ENCODE measurements around the gene RCAN1.

Gene RCAN1

DNA sequence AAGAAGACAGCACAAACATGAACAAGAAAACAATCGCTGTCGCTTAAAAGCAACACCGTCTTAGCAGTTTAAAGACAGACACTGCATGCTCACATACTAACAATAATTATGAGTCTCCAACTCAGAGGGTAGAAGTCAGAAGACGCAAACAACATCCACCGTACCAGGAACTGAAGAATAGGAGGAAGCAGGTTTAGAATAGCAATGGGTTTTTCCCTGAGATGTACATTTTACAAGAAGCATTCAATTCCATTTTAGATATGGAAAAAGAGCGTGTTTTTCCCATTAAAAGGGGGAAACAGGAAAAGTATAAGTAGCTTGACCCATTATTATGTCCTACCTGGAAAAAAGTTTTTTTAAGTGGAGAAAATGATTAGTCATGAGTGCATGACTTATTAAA, 68.4 kb downstream of the RCAN1 start:
- no peak overlapping the region for H3K4me3 ChIP-seq (ENCODE audit: low read length)
- peaks cover 9% of the 10 kb centered on the region for H3K4me1 ChIP-seq (ENCODE audit: control insufficient read depth, low read depth, low read length)
- H3K9ac ChIP-seq (ENCODE audit: low read length): no peak overlapping the region
- H3K36me3 ChIP-seq (ENCODE audit: control insufficient read depth, low read depth, low read length): no peaks in the 10 kb centered on the region
- H3K9me3 ChIP-seq (ENCODE audit: control insufficient read depth, low read depth, low read length): no peaks in the 10 kb centered on the region
- H3K27me3 ChIP-seq (ENCODE audit: control insufficient read depth, insufficient read depth, low read length): no peaks in the 10 kb centered on the region
- no peak overlapping the region for H3K27ac ChIP-seq (ENCODE audit: low read length)

DNA sequence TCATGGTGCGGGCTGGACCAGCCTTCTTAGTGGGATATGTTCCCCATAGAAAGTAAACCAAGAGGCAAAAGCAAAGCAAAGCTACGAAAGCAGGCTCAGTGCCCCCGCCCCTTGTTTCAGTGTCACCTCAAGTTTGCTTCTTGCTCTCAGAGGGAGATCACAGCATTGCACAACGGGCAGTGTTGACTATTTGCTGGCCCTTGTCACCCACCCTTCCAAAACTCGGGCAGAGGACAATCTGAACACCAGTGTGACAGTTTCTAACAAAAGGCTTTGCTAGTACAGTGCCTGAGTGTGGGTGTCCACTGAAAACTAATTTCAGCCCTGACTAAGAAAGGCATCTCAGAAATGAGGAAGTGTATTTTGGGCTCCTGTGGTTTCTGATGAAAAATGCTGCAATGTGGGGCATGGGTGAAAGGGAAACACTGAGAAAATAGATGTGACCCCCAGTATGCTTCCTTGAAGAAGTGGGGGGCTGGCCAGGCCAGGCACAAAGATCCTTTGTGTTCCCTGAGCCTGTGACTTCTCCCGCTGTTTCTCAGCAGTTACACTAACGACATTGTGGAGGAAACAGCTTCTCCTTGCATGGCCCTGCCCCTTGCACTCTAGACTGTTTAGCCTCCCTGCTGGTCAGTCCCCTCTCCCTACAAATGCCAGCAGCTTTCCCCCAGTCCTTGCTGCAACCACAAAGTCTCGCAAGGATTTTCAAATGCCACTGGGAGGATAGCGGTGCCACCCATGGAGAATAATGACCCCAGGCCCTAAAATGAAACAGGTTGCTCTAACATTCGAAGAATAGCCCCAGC, 69.6 kb downstream of the RCAN1 start:
- Histone ChIP-seq H3K27ac (ENCODE audit: low read length) (no peak overlapping the region), H3K27me3 (ENCODE audit: control insufficient read depth, insufficient read depth, low read length) (no peaks in the 10 kb centered on the region), H3K9me3 (ENCODE audit: control insufficient read depth, low read depth, low read length) (no peaks in the 10 kb centered on the region), H3K36me3 (ENCODE audit: control insufficient read depth, low read depth, low read length) (no peaks in the 10 kb centered on the region), H3K9ac (ENCODE audit: low read length) (no peak overlapping the region), H3K4me3 (ENCODE audit: low read length) (no peak overlapping the region), H3K4me1 (ENCODE audit: control insufficient read depth, low read depth, low read length) (peaks cover 9% of the 10 kb centered on the region)

DNA sequence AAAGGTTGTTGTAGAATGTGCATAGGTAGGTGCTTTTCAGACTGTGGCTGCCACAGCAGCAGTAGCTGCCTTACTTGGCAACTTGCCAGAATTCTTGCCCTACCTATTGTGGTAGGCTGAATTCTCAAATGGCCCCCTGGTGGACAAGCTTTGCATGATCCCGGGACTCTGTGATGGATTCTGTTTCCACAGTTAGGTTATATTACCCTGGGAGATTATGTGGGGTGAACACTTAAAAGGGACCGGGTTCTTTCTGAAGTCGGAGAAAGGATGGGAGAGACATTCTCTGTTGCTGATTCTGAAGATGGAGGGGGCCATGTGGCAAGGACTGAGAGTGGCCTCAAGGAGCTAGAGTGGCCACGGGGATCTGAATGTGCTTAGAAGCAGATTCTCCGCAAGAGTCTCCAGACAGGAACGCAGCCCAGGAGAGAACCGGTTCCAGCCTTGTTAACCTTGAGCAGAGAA, 70.8 kb downstream of the RCAN1 start:
- H3K36me3 ChIP-seq (ENCODE audit: control insufficient read depth, low read depth, low read length): no peaks in the 10 kb centered on the region
- no peaks in the 10 kb centered on the region for H3K27me3 ChIP-seq (ENCODE audit: control insufficient read depth, insufficient read depth, low read length)
- H3K9me3 ChIP-seq (ENCODE audit: control insufficient read depth, low read depth, low read length): no peaks in the 10 kb centered on the region
- peaks cover 9% of the 10 kb centered on the region for H3K4me1 ChIP-seq (ENCODE audit: control insufficient read depth, low read depth, low read length)
- no peak overlapping the region for H3K4me3 ChIP-seq (ENCODE audit: low read length)
- no peak overlapping the region for H3K27ac ChIP-seq (ENCODE audit: low read length)
- H3K9ac ChIP-seq (ENCODE audit: low read length): no peak overlapping the region

DNA sequence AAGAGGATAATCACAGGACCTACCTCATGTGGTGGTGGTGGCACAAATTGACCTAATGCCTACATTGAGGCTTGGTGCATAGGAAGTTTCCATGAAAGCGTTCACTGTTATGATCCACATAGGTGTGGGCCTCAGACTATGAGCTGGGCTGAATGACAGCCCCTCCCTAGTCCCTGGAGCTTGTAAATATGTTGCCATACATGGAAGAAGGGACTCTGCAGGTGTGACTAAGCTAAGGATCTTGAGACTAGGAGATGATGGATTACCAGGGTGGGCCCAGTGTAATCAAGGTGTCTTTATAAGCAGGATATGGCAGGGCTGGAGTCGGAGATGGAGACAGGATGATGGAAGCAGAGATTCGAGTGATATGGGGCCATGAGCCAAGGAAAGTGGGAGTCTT, 71.9 kb downstream of the RCAN1 start:
- Histone ChIP-seq H3K27ac (ENCODE audit: low read length) (no peak overlapping the region), H3K9me3 (ENCODE audit: control insufficient read depth, low read depth, low read length) (no peaks in the 10 kb centered on the region), H3K4me1 (ENCODE audit: control insufficient read depth, low read depth, low read length) (peaks cover 9% of the 10 kb centered on the region), H3K4me3 (ENCODE audit: low read length) (no peak overlapping the region), H3K36me3 (ENCODE audit: control insufficient read depth, low read depth, low read length) (no peaks in the 10 kb centered on the region), H3K27me3 (ENCODE audit: control insufficient read depth, insufficient read depth, low read length) (no peaks in the 10 kb centered on the region), H3K9ac (ENCODE audit: low read length) (no peak overlapping the region)

DNA sequence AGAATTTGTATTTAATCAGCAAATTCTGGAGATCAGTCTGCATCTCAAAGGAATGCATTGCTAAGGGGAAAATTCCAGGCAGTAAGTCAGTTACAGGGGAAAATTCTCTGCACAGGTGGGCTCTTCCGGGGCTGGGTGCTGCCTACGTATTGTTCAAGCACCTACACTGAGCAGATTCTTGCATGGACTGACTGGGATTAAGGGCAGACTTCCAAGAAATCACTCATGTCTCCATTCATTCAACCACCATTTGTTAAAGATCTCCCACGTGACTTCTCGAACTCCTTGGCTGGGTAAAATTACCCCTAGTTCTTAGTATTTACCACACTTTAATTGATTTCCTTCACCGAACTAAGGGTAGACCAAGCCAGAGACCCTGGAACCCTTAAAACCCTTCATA, 74.7 kb downstream of the RCAN1 start:
- Histone ChIP-seq H3K9ac (ENCODE audit: low read length) (no peak overlapping the region), H3K27ac (ENCODE audit: low read length) (no peak overlapping the region), H3K4me3 (ENCODE audit: low read length) (no peak overlapping the region), H3K9me3 (ENCODE audit: control insufficient read depth, low read depth, low read length) (no peaks in the 10 kb centered on the region), H3K4me1 (ENCODE audit: control insufficient read depth, low read depth, low read length) (peaks cover 1% of the 10 kb centered on the region), H3K27me3 (ENCODE audit: control insufficient read depth, insufficient read depth, low read length) (no peaks in the 10 kb centered on the region), H3K36me3 (ENCODE audit: control insufficient read depth, low read depth, low read length) (no peaks in the 10 kb centered on the region)

DNA sequence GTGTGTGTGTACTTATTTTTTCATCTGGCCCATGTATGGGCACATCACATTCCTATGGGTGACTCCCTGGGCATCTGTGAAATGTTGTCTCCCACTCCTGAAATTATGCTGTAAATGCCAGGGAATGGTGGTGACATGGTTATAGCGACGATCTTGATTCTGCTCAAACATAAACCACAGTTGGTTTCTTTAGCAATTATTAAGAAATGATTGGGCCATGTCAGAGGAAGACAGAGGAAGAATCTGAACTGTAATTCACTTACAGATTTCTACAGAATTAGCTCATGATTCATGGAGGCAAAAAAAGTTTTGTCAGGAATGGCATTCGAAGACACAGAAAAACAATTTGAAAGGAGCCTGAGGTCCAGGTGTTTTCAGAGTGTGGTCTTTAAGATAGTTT, 77.1 kb downstream of the RCAN1 start:
- H3K27me3 ChIP-seq (ENCODE audit: control insufficient read depth, insufficient read depth, low read length): no peaks in the 10 kb centered on the region

DNA sequence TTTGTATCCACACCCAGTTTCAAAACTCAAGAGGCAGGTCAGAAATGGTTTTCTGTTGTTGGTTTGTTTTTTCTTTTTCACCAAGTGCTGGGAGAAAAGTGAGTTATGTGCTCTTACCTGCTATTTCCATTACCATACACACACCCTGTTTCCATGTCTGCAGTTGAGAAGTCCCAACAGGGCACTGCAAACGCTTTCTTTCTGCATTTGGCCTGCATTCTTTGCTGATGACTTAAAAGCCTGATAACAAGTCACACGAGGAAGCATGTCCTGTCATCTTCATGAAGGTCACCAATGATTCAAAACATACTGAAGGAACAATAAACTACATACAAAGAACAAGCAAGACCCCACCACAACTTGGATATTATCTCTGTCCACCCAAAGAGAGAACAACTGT, 78.1 kb downstream of the RCAN1 start:
- Histone ChIP-seq H3K27me3 (ENCODE audit: control insufficient read depth, insufficient read depth, low read length) (no peaks in the 10 kb centered on the region), H3K4me3 (ENCODE audit: low read length) (no peak overlapping the region), H3K9me3 (ENCODE audit: control insufficient read depth, low read depth, low read length) (no peaks in the 10 kb centered on the region), H3K4me1 (ENCODE audit: control insufficient read depth, low read depth, low read length) (no peaks in the 10 kb centered on the region), H3K9ac (ENCODE audit: low read length) (no peak overlapping the region), H3K36me3 (ENCODE audit: control insufficient read depth, low read depth, low read length) (no peaks in the 10 kb centered on the region), H3K27ac (ENCODE audit: low read length) (no peak overlapping the region)

More for the DNA sequence above, 77.1 kb downstream of the RCAN1 start:
- H3K9ac ChIP-seq (ENCODE audit: low read length): no peak overlapping the region
- H3K4me1 ChIP-seq (ENCODE audit: control insufficient read depth, low read depth, low read length): no peaks in the 10 kb centered on the region
- H3K9me3 ChIP-seq (ENCODE audit: control insufficient read depth, low read depth, low read length): no peaks in the 10 kb centered on the region
- no peaks in the 10 kb centered on the region for H3K36me3 ChIP-seq (ENCODE audit: control insufficient read depth, low read depth, low read length)
- no peak overlapping the region for H3K4me3 ChIP-seq (ENCODE audit: low read length)
- H3K27ac ChIP-seq (ENCODE audit: low read length): no peak overlapping the region

DNA sequence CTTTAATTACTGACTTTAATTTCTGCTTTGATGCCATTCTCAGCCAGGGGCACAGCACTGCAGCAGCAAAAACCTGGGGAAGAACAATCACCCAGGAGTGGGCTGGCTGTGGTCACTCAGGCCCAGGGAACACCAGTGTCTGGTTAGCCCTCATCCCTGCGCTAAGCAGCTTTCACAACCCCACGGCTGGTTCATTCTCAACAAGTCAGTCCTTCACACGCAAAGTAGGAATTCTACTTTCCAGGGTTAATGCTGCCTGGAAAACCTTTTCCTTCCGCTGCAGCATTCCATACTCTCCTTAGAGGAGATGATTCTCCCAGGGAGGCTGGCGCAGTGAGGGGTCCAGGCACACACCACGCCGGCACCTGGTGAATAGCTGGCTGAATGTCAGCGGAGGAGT, 78.6 kb downstream of the RCAN1 start:
- no peak overlapping the region for H3K27ac ChIP-seq (ENCODE audit: low read length)
- no peak overlapping the region for H3K4me3 ChIP-seq (ENCODE audit: low read length)
- no peaks in the 10 kb centered on the region for H3K9me3 ChIP-seq (ENCODE audit: control insufficient read depth, low read depth, low read length)
- no peak overlapping the region for H3K9ac ChIP-seq (ENCODE audit: low read length)
- H3K27me3 ChIP-seq (ENCODE audit: control insufficient read depth, insufficient read depth, low read length): no peaks in the 10 kb centered on the region
- no peaks in the 10 kb centered on the region for H3K4me1 ChIP-seq (ENCODE audit: control insufficient read depth, low read depth, low read length)
- no peaks in the 10 kb centered on the region for H3K36me3 ChIP-seq (ENCODE audit: control insufficient read depth, low read depth, low read length)

DNA sequence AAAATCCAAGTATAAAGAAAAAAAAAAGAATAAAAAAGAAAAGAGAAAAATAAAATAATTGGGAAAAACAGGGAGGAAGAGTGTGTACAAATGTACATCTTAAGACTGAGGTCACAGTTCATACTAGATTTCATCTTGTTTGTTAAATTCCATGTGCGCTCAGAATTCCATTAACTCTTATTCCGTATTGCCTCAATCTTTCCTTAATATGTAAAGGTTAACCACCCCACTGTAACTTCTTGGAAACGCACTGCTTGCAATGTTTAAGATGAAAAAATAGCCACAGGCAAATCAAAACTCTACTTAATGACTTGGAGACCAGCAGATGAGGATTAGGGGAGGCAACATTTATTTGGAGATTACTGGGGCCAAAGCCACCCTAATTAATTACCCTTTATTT, 79.0 kb downstream of the RCAN1 start:
- Histone ChIP-seq H3K4me1 (ENCODE audit: control insufficient read depth, low read depth, low read length) (no peaks in the 10 kb centered on the region), H3K27ac (ENCODE audit: low read length) (no peak overlapping the region), H3K27me3 (ENCODE audit: control insufficient read depth, insufficient read depth, low read length) (no peaks in the 10 kb centered on the region), H3K36me3 (ENCODE audit: control insufficient read depth, low read depth, low read length) (no peaks in the 10 kb centered on the region), H3K9ac (ENCODE audit: low read length) (no peak overlapping the region), H3K4me3 (ENCODE audit: low read length) (no peak overlapping the region), H3K9me3 (ENCODE audit: control insufficient read depth, low read depth, low read length) (no peaks in the 10 kb centered on the region)

DNA sequence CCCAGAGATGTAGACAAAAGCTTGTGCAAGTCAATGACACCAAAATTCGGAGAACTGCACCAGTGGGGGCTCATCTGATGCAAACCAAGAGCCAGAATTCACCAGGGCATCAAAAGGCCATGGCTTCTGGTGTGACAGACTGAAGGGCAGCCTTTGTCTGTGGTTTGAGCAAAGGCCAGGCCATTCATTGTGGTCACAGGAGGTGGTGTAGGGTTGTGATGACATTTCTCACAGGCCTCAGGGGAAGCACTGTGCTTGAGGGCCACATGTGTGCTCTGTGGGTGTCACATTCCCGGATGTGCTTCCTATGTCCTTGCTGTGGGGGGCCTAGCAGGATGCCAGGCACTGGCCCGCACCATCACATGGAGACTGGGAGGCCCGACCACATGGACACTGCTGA, 80.4 kb downstream of the RCAN1 start:
- Histone ChIP-seq H3K36me3 (ENCODE audit: control insufficient read depth, low read depth, low read length) (no peaks in the 10 kb centered on the region), H3K9ac (ENCODE audit: low read length) (no peak overlapping the region), H3K27me3 (ENCODE audit: control insufficient read depth, insufficient read depth, low read length) (no peaks in the 10 kb centered on the region), H3K4me3 (ENCODE audit: low read length) (no peak overlapping the region), H3K9me3 (ENCODE audit: control insufficient read depth, low read depth, low read length) (no peaks in the 10 kb centered on the region), H3K4me1 (ENCODE audit: control insufficient read depth, low read depth, low read length) (no peaks in the 10 kb centered on the region), H3K27ac (ENCODE audit: low read length) (no peak overlapping the region)

DNA sequence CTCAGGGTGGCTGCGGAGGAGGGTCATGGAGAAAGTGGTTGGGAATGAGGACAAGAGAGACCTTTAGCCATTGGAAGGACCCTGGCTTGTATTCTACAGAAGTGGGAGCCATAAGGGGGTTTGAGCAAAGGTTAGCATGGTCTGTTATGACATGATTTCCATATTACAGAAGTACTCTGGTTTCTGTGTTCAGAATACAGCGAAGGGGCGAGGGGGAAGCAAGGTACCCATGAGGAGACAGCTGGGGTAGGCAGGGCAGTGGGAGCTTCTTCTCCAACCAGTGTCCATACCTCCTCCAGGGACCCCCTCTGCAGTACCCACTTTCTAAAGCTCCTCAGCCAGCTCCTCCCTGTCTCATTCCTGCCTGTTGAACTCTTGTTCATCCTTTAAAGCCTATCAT, 81.0 kb downstream of the RCAN1 start:
- Histone ChIP-seq H3K36me3 (ENCODE audit: control insufficient read depth, low read depth, low read length) (no peaks in the 10 kb centered on the region), H3K27me3 (ENCODE audit: control insufficient read depth, insufficient read depth, low read length) (no peaks in the 10 kb centered on the region), H3K9me3 (ENCODE audit: control insufficient read depth, low read depth, low read length) (no peaks in the 10 kb centered on the region), H3K4me1 (ENCODE audit: control insufficient read depth, low read depth, low read length) (no peaks in the 10 kb centered on the region), H3K4me3 (ENCODE audit: low read length) (no peak overlapping the region), H3K9ac (ENCODE audit: low read length) (no peak overlapping the region), H3K27ac (ENCODE audit: low read length) (no peak overlapping the region)

DNA sequence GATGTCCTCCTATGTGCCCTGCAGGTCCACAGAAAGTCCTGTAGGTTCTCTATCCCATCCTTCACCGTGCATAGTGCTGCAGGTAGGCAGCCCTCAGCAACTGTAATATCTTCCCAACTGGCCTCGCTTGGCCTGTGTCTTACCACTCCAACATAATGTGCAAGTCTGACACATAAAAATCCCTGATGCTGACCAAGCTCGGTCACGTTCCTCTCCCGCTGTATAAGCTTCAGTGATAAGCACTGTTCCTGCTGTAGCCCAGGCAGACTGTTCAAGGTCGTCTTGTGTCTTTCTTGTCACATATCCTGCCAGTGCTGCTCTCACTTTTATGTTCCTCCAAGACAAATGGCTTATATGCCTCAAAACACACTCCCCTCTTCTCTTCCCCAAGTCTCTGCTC, 83.5 kb downstream of the RCAN1 start:
- no peak overlapping the region for H3K4me3 ChIP-seq (ENCODE audit: low read length)
- H3K9me3 ChIP-seq (ENCODE audit: control insufficient read depth, low read depth, low read length): no peaks in the 10 kb centered on the region
- H3K9ac ChIP-seq (ENCODE audit: low read length): no peak overlapping the region
- no peaks in the 10 kb centered on the region for H3K27me3 ChIP-seq (ENCODE audit: control insufficient read depth, insufficient read depth, low read length)
- no peaks in the 10 kb centered on the region for H3K36me3 ChIP-seq (ENCODE audit: control insufficient read depth, low read depth, low read length)
- H3K4me1 ChIP-seq (ENCODE audit: control insufficient read depth, low read depth, low read length): peaks cover 8% of the 10 kb centered on the region
- no peak overlapping the region for H3K27ac ChIP-seq (ENCODE audit: low read length)
